ENCODE measurements around the gene C14orf39.

GRCh38 chr14:60490270-60490669, 4.4 kb upstream of the C14orf39 start:
- TF ChIP-seq YY1 (IDR thresholded peaks at IDR 0.05; ENCODE audit: insufficient read depth, insufficient read length) (no peak), ZNF274 (IDR thresholded peaks at IDR 0.05; ENCODE audit: low read depth, low read length) (no peak), SUZ12 (IDR thresholded peaks at IDR 0.05; ENCODE audit: extremely low read depth, insufficient read depth, insufficient read length) (no peak)

Measured in NT2/D1 (cell line).